Glomerular endothelial cell (primary cell): ENCODE results near the gene NOP58. TPM values are rescaled to one million over a fixed set of nuclear protein-coding genes. Genes with fewer than 3 reads are reported as not detected.
A peak's percentile ranks its signal among the peaks of the same experiment; 100 is the strongest.
"Not testable (repeated sequence)": the region's sequence is repeated elsewhere in the genome, so short reads cannot be mapped to it uniquely, and the experiment has no call there.

Experiments used
- DNase-seq: peaks from one replicate; pipeline ENCODE4 v3.0.0-alpha.2; 2011; ENCODE audit warnings: low read depth, low spot score; ENCODE audit errors: extremely low read depth
- total RNA-seq: library from RNA; depleted of rRNA; stranded (reverse); fragments of >200 nt; gene quantifications from 2 replicates; pipeline ENCODE4 v1.2.3, GENCODE V29; 2015

NOP58 gene
- total RNA-seq, 1 donor from 2014 or later: 65.0 TPM

- no peak for DNase-seq
Measured at GRCh38 chr2:202306034-202306433, 40.5 kb downstream of the NOP58 start.

DNA sequence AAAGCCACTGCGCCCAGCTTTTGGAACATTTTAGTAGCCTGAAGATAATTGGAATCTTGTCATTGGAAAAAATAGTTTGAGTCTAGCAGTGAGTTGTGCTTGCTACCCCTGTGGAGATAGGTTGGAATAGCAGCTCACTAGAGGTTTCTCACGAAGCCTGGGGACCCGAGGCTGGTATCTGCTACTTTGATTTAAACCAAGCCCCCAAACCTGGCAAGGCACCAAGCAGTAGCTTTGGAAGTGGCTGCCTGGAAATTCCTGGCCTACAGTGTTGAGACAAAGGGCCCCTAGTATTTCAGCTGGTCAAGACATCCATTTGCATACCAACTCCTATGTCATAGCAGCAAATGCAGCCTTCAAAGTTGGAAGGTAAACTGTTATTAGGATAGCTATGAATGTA is 42.1 kb downstream of the NOP58 start:
- DNase-seq: no peak

- DNase-seq: no peak
Measured at GRCh38 chr2:202311823-202312388, 46.3 kb downstream of the NOP58 start.

GRCh38 chr2:202314116-202314515 is 48.6 kb downstream of the NOP58 start:
- DNase-seq: no peak

DNA sequence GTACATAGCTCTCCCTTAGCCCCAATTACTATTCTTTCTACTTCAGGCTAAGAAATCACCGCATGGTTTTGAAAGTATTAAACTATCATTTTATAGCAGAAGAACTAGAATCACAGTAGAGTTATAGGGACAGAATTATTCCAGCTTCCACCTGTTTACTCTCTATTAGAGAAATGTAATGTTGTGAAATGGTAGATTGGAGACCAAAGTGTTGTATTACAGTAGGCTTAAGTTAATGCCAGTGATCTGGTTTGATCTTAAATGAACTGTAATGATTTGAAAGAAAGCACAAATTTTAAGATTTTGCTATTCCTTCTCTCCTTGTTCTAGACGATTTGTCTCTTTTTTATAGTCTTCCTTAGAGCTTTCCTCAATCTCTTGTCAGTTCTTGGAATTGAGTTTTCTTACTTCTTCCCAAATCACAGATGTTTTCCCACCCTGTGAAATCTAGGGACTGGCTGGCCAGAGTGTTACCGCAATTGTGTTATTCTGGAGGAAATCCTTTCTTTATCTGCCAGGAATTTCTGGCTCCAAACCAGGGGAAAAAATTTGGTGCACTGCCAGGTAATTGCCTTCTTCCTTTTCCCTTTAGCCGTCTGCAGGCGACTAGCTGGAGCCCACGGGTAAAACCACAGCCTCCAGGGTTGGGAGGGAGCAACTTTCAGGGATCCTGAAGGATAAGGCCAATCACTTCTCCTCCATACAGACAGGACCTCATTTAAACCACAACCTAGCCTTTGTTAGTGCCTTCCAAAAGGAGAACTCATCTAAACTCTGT is 51.7 kb downstream of the NOP58 start:
- peak; percentile 97 for DNase-seq

DNA sequence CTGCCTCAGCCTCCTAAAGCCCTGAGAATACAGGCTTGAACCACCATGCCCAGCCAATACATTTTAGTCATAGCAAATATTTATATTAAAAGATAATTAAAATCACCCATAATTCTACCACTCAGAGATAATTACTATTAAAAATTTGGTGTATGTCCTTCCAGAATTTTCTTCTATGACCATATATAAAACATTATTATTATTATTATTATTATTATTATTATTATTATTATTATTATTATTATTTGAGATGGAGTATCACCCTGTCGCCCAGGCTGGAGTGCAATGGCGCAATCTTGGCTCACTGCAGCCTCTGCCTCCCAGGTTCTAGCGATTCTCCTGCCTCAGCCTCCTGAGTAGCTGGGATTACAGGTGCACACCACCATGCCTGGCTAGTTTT is 54.8 kb downstream of the NOP58 start:
- not testable (repeated sequence) for DNase-seq

GRCh38 chr2:202322435-202322834 is 56.9 kb downstream of the NOP58 start:
- no peak for DNase-seq

DNA sequence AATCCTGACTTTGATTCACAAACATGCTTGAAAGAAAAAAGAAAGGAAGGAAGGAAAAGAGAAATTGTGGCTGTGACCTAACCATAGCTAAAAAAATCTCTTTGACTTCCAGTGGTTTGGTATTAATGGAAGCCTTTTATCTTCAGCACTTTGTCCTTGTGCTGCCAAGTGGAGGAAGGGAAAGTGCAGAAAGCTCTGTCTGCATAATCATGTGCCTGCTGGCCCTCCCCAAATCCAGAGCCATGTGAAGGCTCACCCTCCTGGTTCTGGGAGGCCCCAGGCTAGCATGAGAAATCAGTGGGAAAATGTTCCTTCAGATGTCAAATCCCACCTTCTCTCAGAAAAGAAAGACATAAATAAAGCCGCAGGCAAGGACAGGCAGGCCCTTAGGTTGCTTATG is 62.3 kb downstream of the NOP58 start:
- no peak for DNase-seq

- DNase-seq: peak; percentile 85
Measured at GRCh38 chr2:202335791-202336467, 70.4 kb downstream of the NOP58 start.

GRCh38 chr2:202337151-202337550 is 71.6 kb downstream of the NOP58 start:
- no peak for DNase-seq

DNA sequence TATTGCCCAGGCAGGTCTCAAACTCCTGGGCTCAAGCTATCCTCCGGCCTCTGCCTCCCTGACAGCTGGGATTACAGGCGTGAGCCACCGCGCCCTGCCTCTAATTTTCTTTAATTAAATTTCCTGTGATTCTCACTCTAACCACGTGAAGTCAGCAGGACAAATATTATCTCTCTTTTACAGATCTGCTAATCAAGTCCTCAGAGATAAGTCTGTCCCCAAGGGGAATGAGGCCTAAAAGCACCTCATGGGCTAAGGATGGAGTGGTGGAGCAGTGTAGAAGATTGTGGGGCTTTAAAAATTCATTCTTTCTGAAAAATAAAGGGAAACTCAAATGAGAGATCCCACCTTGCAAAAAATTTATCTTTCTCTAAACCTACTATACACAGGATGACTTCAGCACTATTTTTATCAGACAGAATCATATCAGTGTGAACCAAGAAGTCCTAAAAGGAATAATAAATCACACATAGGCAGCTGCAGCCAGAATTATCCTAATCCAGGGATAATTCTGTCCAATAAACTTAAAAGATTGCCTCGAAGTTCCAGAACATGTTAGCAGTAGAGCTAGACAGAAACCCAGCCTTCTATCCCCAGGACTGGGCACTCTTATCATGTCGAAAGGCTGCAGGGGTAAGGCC is 72.3 kb downstream of the NOP58 start:
- no peak for DNase-seq

GRCh38 chr2:202339071-202339870 is 73.7 kb downstream of the NOP58 start:
- DNase-seq: no peak

GRCh38 chr2:202344178-202344577 is 78.6 kb downstream of the NOP58 start:
- no peak for DNase-seq

GRCh38 chr2:202346180-202346579 is 80.6 kb downstream of the NOP58 start:
- no peak for DNase-seq

Other genes starting within 250 kb of the NOP58 start
- gene FZD7, start 231.9 kb upstream of the NOP58 start, total RNA-seq: 9.2 and 10.5 TPM in 2 replicates
- not detected in 2 replicates for gene KIAA2012, start 192.5 kb upstream of the NOP58 start, total RNA-seq
- 76.8 and 94.7 TPM in 2 replicates for gene SUMO1, start 27.2 kb upstream of the NOP58 start, total RNA-seq
- 101 and 141 TPM in 2 replicates for gene BMPR2, start 110.6 kb downstream of the NOP58 start, total RNA-seq